Gastroesophageal sphincter (tissue), 4 donors: ENCODE results near the gene GOLGB1. TPM values are rescaled to one million over a fixed set of nuclear protein-coding genes. Genes with fewer than 3 reads are reported as not detected.

Source experiments
- ATAC-seq: fragments of 150-250 bp; one replicate; pipeline ENCODE4 v1.9.1; 2016; ENCODE audit warnings: mild to moderate bottlenecking, moderate library complexity
- H3K27ac ChIP-seq, 4 donors: fragments of 200-600 bp; sonication (generic) in 3 of 4; 1 replicate in 3 of 4; 2 replicates in 1 of 4; pipeline ENCODE4 v1.5.1; 2016 to 2019
- H3K27me3 ChIP-seq: fragments of 200-600 bp; sonication (generic); one replicate; pipeline ENCODE4 v1.5.1; 2019
- H3K36me3 ChIP-seq, 2 donors: fragments of 200-600 bp; sonication (generic); one replicate each; pipeline ENCODE4 v1.5.1; 2019; ENCODE audit warnings: control low read depth in 1 of 2
- H3K4me1 ChIP-seq, 3 donors: fragments of 200-600 bp; sonication (generic); 1 replicate in 2 of 3; 2 replicates in 1 of 3; pipeline ENCODE4 v1.5.1; 2016 to 2019; ENCODE audit warnings: control low read depth in 2 of 3
- H3K4me3 ChIP-seq, 2 donors: fragments of 200-600 bp; sonication (generic); one replicate each; pipeline ENCODE4 v1.5.1; 2019; ENCODE audit warnings: mild to moderate bottlenecking in 1 of 2, moderate library complexity in 1 of 2
- H3K9me3 ChIP-seq, 3 donors: fragments of 200-600 bp; sonication (generic); one replicate each; pipeline ENCODE4 v1.5.1; 2017 to 2019; ENCODE audit warnings: control low read depth in 2 of 3
- CTCF ChIP-seq, 4 experiments: fragments of 200-600 bp in 2 of 4; fragments of 450-650 bp in 2 of 4; sonication (generic) in 1 of 4; IDR thresholded peaks; one replicate each; pipeline ENCODE4 v1.5.1; 2017 to 2019; ENCODE audit warnings: antibody characterized with exemption in 4 of 4, mild to moderate bottlenecking in 2 of 4, moderate library complexity in 2 of 4
- EP300 ChIP-seq: sonication (generic); formaldehyde crosslinking; IDR thresholded peaks from one replicate; pipeline ENCODE4 v1.6.1; 2017; ENCODE audit warnings: antibody characterized with exemption, mild to moderate bottlenecking
- POLR2A ChIP-seq, 2 donors: fragments of 450-650 bp; IDR thresholded peaks; one replicate each; pipeline ENCODE4 v1.6.1; 2017; ENCODE audit warnings: antibody characterized with exemption in 2 of 2, mild to moderate bottlenecking in 2 of 2, moderate library complexity in 1 of 2
- POLR2AphosphoS5 ChIP-seq: sonication (generic); formaldehyde crosslinking; IDR thresholded peaks from one replicate; pipeline ENCODE4 v1.6.1; 2017; ENCODE audit warnings: antibody characterized with exemption
- WGBS, 2 donors: methylation state at CpG; one replicate each; pipeline ENCODE4 v1.1.5; 2018; ENCODE audit warnings: low coverage in 1 of 2; 5-methylcytosine and 5-hydroxymethylcytosine counted together
- total RNA-seq, 4 donors: library from RNA; depleted of rRNA; stranded (reverse); fragments of >200 nt; gene quantifications; one replicate each; pipeline ENCODE4 v1.1.0, GENCODE V29; 2016

The GOLGB1 gene
- total RNA-seq, 4 donors from 2014 or later: 67.9 to 94.3 (median 76.6) TPM

- Histone ChIP-seq H3K36me3 (peaks cover 0 to 51% of the 10 kb centered on the region in 2 donors), H3K4me3 (no peak overlapping the region), H3K9me3 (no peaks in the 10 kb centered on the region), H3K27ac (no peak overlapping the region), H3K27me3 (no peaks in the 10 kb centered on the region), H3K4me1 (no peaks in the 10 kb centered on the region)
- no peak for ATAC-seq
- TF ChIP-seq CTCF (IDR thresholded peaks at IDR 0.05): no peak
- TF ChIP-seq POLR2AphosphoS5: no peak
- TF ChIP-seq EP300: no peak
- TF ChIP-seq POLR2A (IDR thresholded peaks at IDR 0.05): no peak
- WGBS, 2 donors: 87 to 93% methylated on average over 4 to 5 of the region's 5 CpGs
Observed at GRCh38 chr3:121705541-121705940, 44.0 kb downstream of the GOLGB1 start.

- Histone ChIP-seq H3K4me1 (no peaks in the 10 kb centered on the region), H3K27me3 (no peaks in the 10 kb centered on the region), H3K4me3 (no peak overlapping the region), H3K27ac (no peak overlapping the region), H3K36me3 (peaks cover 0 to 62% of the 10 kb centered on the region in 2 donors), H3K9me3 (no peaks in the 10 kb centered on the region)
- WGBS, 2 donors: 90 to 98% methylated on average over 4 to 5 of the region's 5 CpGs
- ATAC-seq: no peak
- TF ChIP-seq POLR2A (IDR thresholded peaks at IDR 0.05) (no peak), POLR2AphosphoS5 (no peak), EP300 (no peak), CTCF (IDR thresholded peaks at IDR 0.05) (no peak)
Observed at GRCh38 chr3:121703973-121704372, 45.6 kb downstream of the GOLGB1 start.

GRCh38 chr3:121698901-121699300, 50.6 kb downstream of the GOLGB1 start:
- no peak overlapping the region for H3K4me3 ChIP-seq
- H3K36me3 ChIP-seq: peaks cover 0 to 62% of the 10 kb centered on the region in 2 donors
- ATAC-seq: no peak
- H3K4me1 ChIP-seq: peaks cover 0 to 9% (median 0%) of the 10 kb centered on the region in 3 donors
- TF ChIP-seq POLR2A (IDR thresholded peaks at IDR 0.05): no peak
- no peak for TF ChIP-seq CTCF (IDR thresholded peaks at IDR 0.05)
- no peak for TF ChIP-seq POLR2AphosphoS5
- no peak for TF ChIP-seq EP300
- H3K27me3 ChIP-seq: no peaks in the 10 kb centered on the region
- H3K9me3 ChIP-seq: no peaks in the 10 kb centered on the region
- no peak overlapping the region for H3K27ac ChIP-seq

- H3K4me3 ChIP-seq: no peak overlapping the region
- ATAC-seq: no peak
- peaks cover 0 to 9% (median 0%) of the 10 kb centered on the region in 3 donors for H3K4me1 ChIP-seq
- H3K9me3 ChIP-seq: no peaks in the 10 kb centered on the region
- no peak overlapping the region for H3K27ac ChIP-seq
- peaks cover 0 to 65% of the 10 kb centered on the region in 2 donors for H3K36me3 ChIP-seq
- no peak for TF ChIP-seq POLR2AphosphoS5
- no peak for TF ChIP-seq POLR2A (IDR thresholded peaks at IDR 0.05)
- no peak for TF ChIP-seq EP300
- no peak for TF ChIP-seq CTCF (IDR thresholded peaks at IDR 0.05)
- H3K27me3 ChIP-seq: no peaks in the 10 kb centered on the region
- 86 to 91% methylated on average over 1 of the region's 1 CpG for WGBS, 2 donors
Observed at GRCh38 chr3:121698476-121698875, 51.1 kb downstream of the GOLGB1 start.

- WGBS, 2 donors: 38 to 40% methylated on average over 1 to 3 of the region's 3 CpGs
- Histone ChIP-seq H3K27me3 (no peaks in the 10 kb centered on the region), H3K27ac (no peak overlapping the region), H3K36me3 (peaks cover 0 to 74% of the 10 kb centered on the region in 2 donors), H3K4me3 (no peak overlapping the region), H3K9me3 (no peaks in the 10 kb centered on the region), H3K4me1 (peaks cover 0 to 9% (median 0%) of the 10 kb centered on the region in 3 donors)
- no peak for ATAC-seq
- no peak for TF ChIP-seq POLR2A (IDR thresholded peaks at IDR 0.05)
- TF ChIP-seq EP300: no peak
- TF ChIP-seq POLR2AphosphoS5: no peak
- TF ChIP-seq CTCF (IDR thresholded peaks at IDR 0.05): no peak
Observed at GRCh38 chr3:121696186-121696585, 53.4 kb downstream of the GOLGB1 start.
